PC-3 (cell line): ENCODE results near the gene PDIA5.

ENCODE experiments used
- EZH2 ChIP-seq: fragments of 300-600 bp; sonication (generic); IDR thresholded peaks from one replicate; pipeline ENCODE4 v1.6.1; 2017; ENCODE audit warnings: antibody characterized with exemption, mild to moderate bottlenecking, low read length; ENCODE audit not compliant: unreplicated experiment
- TF ChIP-seq, protein P1 (sequence below): fragments of 300-600 bp; sonication (generic); conservative IDR thresholded peaks from 2 replicates; pipeline ENCODE4 v1.5.1; 2017; ENCODE audit warnings: antibody characterized with exemption, low read depth, mild to moderate bottlenecking, low read length

DNA sequence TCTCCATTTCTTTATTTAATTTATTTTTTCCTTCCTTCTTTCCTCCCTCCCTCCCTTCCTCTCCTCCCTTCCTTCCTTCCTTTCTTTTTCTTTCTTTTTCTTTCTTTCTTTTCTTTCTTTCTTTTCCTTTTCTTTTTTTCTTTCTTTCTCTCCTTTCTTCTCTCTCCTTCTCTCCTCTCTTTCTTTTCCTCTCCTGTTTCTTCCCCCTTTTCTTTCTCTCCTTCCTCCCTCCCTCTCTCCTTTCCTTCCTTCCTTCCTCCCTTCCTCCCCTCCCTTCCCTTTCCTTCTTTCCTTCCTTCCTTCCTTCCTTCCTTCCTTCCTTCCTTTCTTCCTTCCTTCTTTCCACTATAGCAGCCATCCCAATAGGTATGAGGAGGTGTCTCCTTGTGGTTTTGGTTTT is 6.8 kb upstream of the PDIA5 start:
- TF ChIP-seq, protein P1, sequence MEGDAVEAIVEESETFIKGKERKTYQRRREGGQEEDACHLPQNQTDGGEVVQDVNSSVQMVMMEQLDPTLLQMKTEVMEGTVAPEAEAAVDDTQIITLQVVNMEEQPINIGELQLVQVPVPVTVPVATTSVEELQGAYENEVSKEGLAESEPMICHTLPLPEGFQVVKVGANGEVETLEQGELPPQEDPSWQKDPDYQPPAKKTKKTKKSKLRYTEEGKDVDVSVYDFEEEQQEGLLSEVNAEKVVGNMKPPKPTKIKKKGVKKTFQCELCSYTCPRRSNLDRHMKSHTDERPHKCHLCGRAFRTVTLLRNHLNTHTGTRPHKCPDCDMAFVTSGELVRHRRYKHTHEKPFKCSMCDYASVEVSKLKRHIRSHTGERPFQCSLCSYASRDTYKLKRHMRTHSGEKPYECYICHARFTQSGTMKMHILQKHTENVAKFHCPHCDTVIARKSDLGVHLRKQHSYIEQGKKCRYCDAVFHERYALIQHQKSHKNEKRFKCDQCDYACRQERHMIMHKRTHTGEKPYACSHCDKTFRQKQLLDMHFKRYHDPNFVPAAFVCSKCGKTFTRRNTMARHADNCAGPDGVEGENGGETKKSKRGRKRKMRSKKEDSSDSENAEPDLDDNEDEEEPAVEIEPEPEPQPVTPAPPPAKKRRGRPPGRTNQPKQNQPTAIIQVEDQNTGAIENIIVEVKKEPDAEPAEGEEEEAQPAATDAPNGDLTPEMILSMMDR, result no peak
- no peak for TF ChIP-seq EZH2
